HG02759 (cell line): ENCODE results near the gene TBC1D1.

ENCODE experiments used
- ATAC-seq: cut with Tn5 transposase; IDR thresholded peaks from one replicate; pipeline ENCODE4 v1.9.1; 2021; ENCODE audit warnings: mild to moderate bottlenecking, moderate library complexity; ENCODE audit not compliant: unreplicated experiment

The TBC1D1 gene

GRCh38 chr4:38155589-38156294, 264.9 kb downstream of the TBC1D1 start:
- no peak for ATAC-seq

- no peak for ATAC-seq
Observed at GRCh38 chr4:38157592-38157991, 266.7 kb downstream of the TBC1D1 start.

GRCh38 chr4:38160487-38161207, 269.8 kb downstream of the TBC1D1 start:
- peak; percentile 91 for ATAC-seq

- ATAC-seq, result no peak
Observed at GRCh38 chr4:38161208-38162113, 270.6 kb downstream of the TBC1D1 start.

GRCh38 chr4:38162240-38162784, 271.4 kb downstream of the TBC1D1 start:
- ATAC-seq, result no peak

GRCh38 chr4:38163216-38164006, 272.5 kb downstream of the TBC1D1 start:
- no peak for ATAC-seq

GRCh38 chr4:38164346-38164745, 273.5 kb downstream of the TBC1D1 start:
- ATAC-seq, result no peak

- no peak for ATAC-seq
Observed at GRCh38 chr4:38166082-38166481, 275.2 kb downstream of the TBC1D1 start.

GRCh38 chr4:38166768-38167167, 275.9 kb downstream of the TBC1D1 start:
- no peak for ATAC-seq

- no peak for ATAC-seq
Observed at GRCh38 chr4:38167973-38168372, 277.1 kb downstream of the TBC1D1 start.

GRCh38 chr4:38169524-38169923, 278.6 kb downstream of the TBC1D1 start:
- no peak for ATAC-seq

GRCh38 chr4:38170338-38171169, 279.7 kb downstream of the TBC1D1 start:
- no peak for ATAC-seq

GRCh38 chr4:38172078-38172477, 281.2 kb downstream of the TBC1D1 start:
- no peak for ATAC-seq

GRCh38 chr4:38173935-38174518, 283.1 kb downstream of the TBC1D1 start:
- ATAC-seq, result no peak

GRCh38 chr4:38174801-38175200, 283.9 kb downstream of the TBC1D1 start:
- no peak for ATAC-seq

GRCh38 chr4:38176165-38176564, 285.3 kb downstream of the TBC1D1 start:
- no peak for ATAC-seq

- no peak for ATAC-seq
Observed at GRCh38 chr4:38177035-38177546, 286.2 kb downstream of the TBC1D1 start.

- ATAC-seq, result no peak
Observed at GRCh38 chr4:38177641-38178391, 286.9 kb downstream of the TBC1D1 start.
